ENCODE data around the gene HEXD.
"Not testable (repeated sequence)": the region's sequence is repeated elsewhere in the genome, so short reads cannot be mapped to it uniquely, and the experiment has no call there.

Gene HEXD

GRCh38 chr17:82418001-82418986 is at the start of gene HEXD, which contains the start of gene OGFOD3:
TSS of gene HEXD (plus strand) at chr17:82418347. CDS start at chr17:82419800, 1,453 bp downstream.
TSS of gene OGFOD3 (minus strand) at chr17:82418586. CDS start at chr17:82418485, 101 bp downstream.
- peak; percentile 28 for DNase-seq

- no peak for DNase-seq
Measured at GRCh38 chr17:82369211-82369610, 48.9 kb upstream of the HEXD start.

- no peak for DNase-seq
Measured at GRCh38 chr17:82370471-82371332, 47.4 kb upstream of the HEXD start.

- DNase-seq: no peak
Measured at GRCh38 chr17:82371333-82372248, 46.6 kb upstream of the HEXD start, which contains the start of gene UTS2R. TSS of gene UTS2R (plus strand) at chr17:82371765. CDS start at chr17:82374325, 2,560 bp downstream.

- DNase-seq: no peak
Measured at GRCh38 chr17:82372249-82373071, 45.7 kb upstream of the HEXD start.

GRCh38 chr17:82373072-82373452 is 45.1 kb upstream of the HEXD start:
- not testable (repeated sequence) for DNase-seq

- no peak for DNase-seq
Measured at GRCh38 chr17:82373731-82374625, 44.2 kb upstream of the HEXD start.

GRCh38 chr17:82374626-82375331 is 43.4 kb upstream of the HEXD start:
- DNase-seq: no peak

- no peak for DNase-seq
Measured at GRCh38 chr17:82375359-82376041, 42.6 kb upstream of the HEXD start.

GRCh38 chr17:82376042-82376730 is 42.0 kb upstream of the HEXD start:
- DNase-seq: no peak

GRCh38 chr17:82377294-82377693 is 40.9 kb upstream of the HEXD start:
- DNase-seq: not testable (repeated sequence)

- DNase-seq: no peak
Measured at GRCh38 chr17:82377924-82378740, 40.0 kb upstream of the HEXD start.

GRCh38 chr17:82378741-82379021 is 39.5 kb upstream of the HEXD start:
- no peak for DNase-seq

- no peak for DNase-seq
Measured at GRCh38 chr17:82380860-82381702, 37.1 kb upstream of the HEXD start.

- DNase-seq: not testable (repeated sequence)
Measured at GRCh38 chr17:82381703-82382009, 36.5 kb upstream of the HEXD start.

GRCh38 chr17:82382220-82382932 is 35.8 kb upstream of the HEXD start:
- DNase-seq: not testable (repeated sequence)
